ENCODE data around the gene KCNJ9. TPM values are rescaled to one million over a fixed set of nuclear protein-coding genes. Genes with fewer than 3 reads are reported as not detected.
A peak's percentile ranks its signal among the peaks of the same experiment; 100 is the strongest.

KCNJ9 gene
- total RNA-seq, 1 donor from 2014 or later = 0.19 TPM

- Mint-ChIP-seq H3K27ac (ENCODE audit: unreplicated experiment) (peak overlapping the region; percentile 5), H3K4me1 (peaks cover 66% of the 10 kb centered on the region), H3K36me3 (ENCODE audit: low read depth) (no peaks in the 10 kb centered on the region), H3K4me3 (peak overlapping the region; percentile 27), H3K9me3 (no peaks in the 10 kb centered on the region), H3K27me3 (ENCODE audit: low read depth) (no peaks in the 10 kb centered on the region)
- TF ChIP-seq CTCF (conservative IDR thresholded peaks at IDR 0.05) = no peak
- DNase-seq (ENCODE audit: low read depth, low spot score) = no peak
Observed at GRCh38 chr1:160101717-160102522, 20.6 kb downstream of the KCNJ9 start.

GRCh38 chr1:160103658-160104408, 22.5 kb downstream of the KCNJ9 start:
- no peaks in the 10 kb centered on the region for H3K27me3 Mint-ChIP-seq (ENCODE audit: low read depth)
- peaks cover 70% of the 10 kb centered on the region for H3K4me1 Mint-ChIP-seq

GRCh38 chr1:160104486-160104885, 23.1 kb downstream of the KCNJ9 start:
- no peak for TF ChIP-seq CTCF (conservative IDR thresholded peaks at IDR 0.05)
- Mint-ChIP-seq H3K4me3 (peak overlapping the region; percentile 50), H3K27ac (ENCODE audit: unreplicated experiment) (peak overlapping the region; percentile 13), H3K36me3 (ENCODE audit: low read depth) (no peaks in the 10 kb centered on the region), H3K27me3 (ENCODE audit: low read depth) (no peaks in the 10 kb centered on the region), H3K4me1 (peaks cover 73% of the 10 kb centered on the region), H3K9me3 (no peaks in the 10 kb centered on the region)
- DNase-seq (ENCODE audit: low read depth, low spot score) = no peak

More at GRCh38 chr1:160103658-160104408, 22.5 kb downstream of the KCNJ9 start:
- no peaks in the 10 kb centered on the region for H3K9me3 Mint-ChIP-seq
- no peaks in the 10 kb centered on the region for H3K36me3 Mint-ChIP-seq (ENCODE audit: low read depth)
- peak overlapping the region; percentile 9 for H3K4me3 Mint-ChIP-seq
- H3K27ac Mint-ChIP-seq (ENCODE audit: unreplicated experiment) = peak overlapping the region; percentile 35
- TF ChIP-seq CTCF (conservative IDR thresholded peaks at IDR 0.05) = no peak
- no peak for DNase-seq (ENCODE audit: low read depth, low spot score)

GRCh38 chr1:160105155-160105554, 23.8 kb downstream of the KCNJ9 start:
- TF ChIP-seq CTCF (conservative IDR thresholded peaks at IDR 0.05) = no peak
- no peaks in the 10 kb centered on the region for H3K9me3 Mint-ChIP-seq
- peaks cover 79% of the 10 kb centered on the region for H3K4me1 Mint-ChIP-seq
- no peak overlapping the region for H3K27ac Mint-ChIP-seq (ENCODE audit: unreplicated experiment)
- no peak overlapping the region for H3K4me3 Mint-ChIP-seq
- no peak for DNase-seq (ENCODE audit: low read depth, low spot score)
- no peaks in the 10 kb centered on the region for H3K27me3 Mint-ChIP-seq (ENCODE audit: low read depth)
- no peaks in the 10 kb centered on the region for H3K36me3 Mint-ChIP-seq (ENCODE audit: low read depth)

GRCh38 chr1:160107512-160107911, 26.2 kb downstream of the KCNJ9 start:
- no peaks in the 10 kb centered on the region for H3K27me3 Mint-ChIP-seq (ENCODE audit: low read depth)
- H3K9me3 Mint-ChIP-seq = no peaks in the 10 kb centered on the region
- peaks cover 77% of the 10 kb centered on the region for H3K4me1 Mint-ChIP-seq
- peak overlapping the region; percentile 65 for H3K27ac Mint-ChIP-seq (ENCODE audit: unreplicated experiment)
- TF ChIP-seq CTCF (conservative IDR thresholded peaks at IDR 0.05) = no peak
- no peaks in the 10 kb centered on the region for H3K36me3 Mint-ChIP-seq (ENCODE audit: low read depth)
- H3K4me3 Mint-ChIP-seq = no peak overlapping the region
- no peak for DNase-seq (ENCODE audit: low read depth, low spot score)

All from neural crest cell (in vitro differentiated cells).